COR-L47 (cell line): Measurements from ENCODE around the gene ACER3.
"Not testable (repeated sequence)": the region's sequence is repeated elsewhere in the genome, so short reads cannot be mapped to it uniquely, and the experiment has no call there.

Source experiments
- DNase-seq: peaks from one replicate; lab custom pipeline; 2025; lab: John Stamatoyannopoulos, UW

Gene ACER3

GRCh38 chr11:76919887-76920746, 59.4 kb downstream of the ACER3 start:
- peak; percentile 89 for DNase-seq

GRCh38 chr11:76927160-76927559, 66.4 kb downstream of the ACER3 start:
- no peak for DNase-seq

GRCh38 chr11:76935042-76935441, 74.3 kb downstream of the ACER3 start:
- no peak for DNase-seq

GRCh38 chr11:76939219-76939631, 78.5 kb downstream of the ACER3 start:
- DNase-seq = no peak

- no peak for DNase-seq
Observed at GRCh38 chr11:76944225-76944624, 83.5 kb downstream of the ACER3 start.

- no peak for DNase-seq
Observed at GRCh38 chr11:76946223-76946622, 85.5 kb downstream of the ACER3 start.

- no peak for DNase-seq
Observed at GRCh38 chr11:76947190-76947589, 86.5 kb downstream of the ACER3 start.

GRCh38 chr11:76947800-76948199, 87.1 kb downstream of the ACER3 start:
- no peak for DNase-seq

- DNase-seq = no peak
Observed at GRCh38 chr11:76955459-76956114, 94.9 kb downstream of the ACER3 start.

GRCh38 chr11:76962583-76963416, 102.1 kb downstream of the ACER3 start:
- DNase-seq = no peak

GRCh38 chr11:76963417-76964168, 102.9 kb downstream of the ACER3 start:
- not testable (repeated sequence) for DNase-seq

GRCh38 chr11:76972051-76972450, 111.3 kb downstream of the ACER3 start:
- DNase-seq = no peak

- DNase-seq = no peak
Observed at GRCh38 chr11:76974179-76974891, 113.6 kb downstream of the ACER3 start.

GRCh38 chr11:76975513-76975912, 114.8 kb downstream of the ACER3 start:
- DNase-seq = no peak

GRCh38 chr11:76977791-76978190, 117.1 kb downstream of the ACER3 start:
- no peak for DNase-seq

- DNase-seq = no peak
Observed at GRCh38 chr11:76978239-76978638, 117.5 kb downstream of the ACER3 start.

GRCh38 chr11:76978818-76979217, 118.1 kb downstream of the ACER3 start:
- DNase-seq = no peak

- no peak for DNase-seq
Observed at GRCh38 chr11:76980196-76980595, 119.5 kb downstream of the ACER3 start.

- no peak for DNase-seq
Observed at GRCh38 chr11:76984743-76985142, 124.0 kb downstream of the ACER3 start.

- no peak for DNase-seq
Observed at GRCh38 chr11:76987203-76987602, 126.5 kb downstream of the ACER3 start.

GRCh38 chr11:76990628-76991027, 129.9 kb downstream of the ACER3 start:
- no peak for DNase-seq
